T-helper 9 cell (primary cell): ENCODE data around the gene UQCRFS1.
"Not testable (repeated sequence)": the region's sequence is repeated elsewhere in the genome, so short reads cannot be mapped to it uniquely, and the experiment has no call there.

ENCODE experiments used
- DNase-seq: peaks from one replicate; pipeline ENCODE4 v3.0.0-alpha.2; 2020
- total RNA-seq, 2 donors: gene quantifications; one replicate each; lab custom pipeline; 2026; lab: John Stamatoyannopoulos, UW

Gene UQCRFS1
- 51.9 to 63.0 reads per million in 2 donors for total RNA-seq

- peak; percentile 91 for DNase-seq
Observed at GRCh38 chr19:29212648-29213573, at the start of gene UQCRFS1. TSS of gene UQCRFS1 (minus strand) at chr19:29213151. CDS start at chr19:29213118, 33 bp downstream.

- DNase-seq, result no peak
Observed at GRCh38 chr19:29262085-29262484, 49.1 kb upstream of the UQCRFS1 start.

DNA sequence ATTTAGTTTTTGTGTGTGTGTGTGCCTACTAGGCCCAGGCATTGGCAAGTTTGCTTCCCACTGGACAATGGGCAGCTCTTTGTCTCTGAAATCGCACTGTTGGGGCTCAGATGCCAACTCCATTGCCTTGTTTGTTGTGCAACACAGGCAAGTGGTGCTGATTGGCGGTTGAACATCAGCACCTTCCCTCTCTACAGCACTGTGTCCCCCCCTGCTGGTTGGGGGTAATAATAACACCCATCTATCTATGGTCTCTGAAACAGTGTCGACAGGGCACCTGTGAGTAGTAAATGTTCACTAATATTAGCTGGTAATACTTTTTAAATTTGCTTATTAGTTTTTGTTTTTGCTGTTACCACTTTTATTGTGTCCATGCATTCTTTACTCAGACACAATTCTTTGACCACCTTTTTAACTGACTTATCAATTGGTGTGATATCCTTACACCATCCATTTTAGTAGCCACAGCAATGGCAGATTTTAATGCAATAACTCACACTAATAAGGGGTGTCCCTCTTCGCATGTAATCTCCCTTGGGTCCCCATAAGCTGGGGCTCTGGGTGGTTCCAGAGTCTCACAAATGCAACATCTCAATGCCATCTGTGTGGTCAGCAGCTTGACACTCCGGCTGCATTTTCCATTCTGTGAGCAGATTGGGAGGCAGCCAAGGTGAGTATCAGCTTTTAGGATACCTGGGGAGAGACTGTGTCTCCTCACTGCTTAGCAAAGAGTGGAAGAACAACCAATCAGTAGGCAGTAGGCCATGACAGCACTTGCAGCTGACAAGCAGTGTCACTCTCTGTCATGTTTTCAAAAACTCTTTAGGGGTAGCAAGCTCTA, 47.7 kb upstream of the UQCRFS1 start:
- no peak for DNase-seq

- DNase-seq, result no peak
Observed at GRCh38 chr19:29259867-29260281, 46.9 kb upstream of the UQCRFS1 start.

- no peak for DNase-seq
Observed at GRCh38 chr19:29259153-29259552, 46.2 kb upstream of the UQCRFS1 start.

GRCh38 chr19:29256516-29256915, 43.6 kb upstream of the UQCRFS1 start:
- no peak for DNase-seq

DNA sequence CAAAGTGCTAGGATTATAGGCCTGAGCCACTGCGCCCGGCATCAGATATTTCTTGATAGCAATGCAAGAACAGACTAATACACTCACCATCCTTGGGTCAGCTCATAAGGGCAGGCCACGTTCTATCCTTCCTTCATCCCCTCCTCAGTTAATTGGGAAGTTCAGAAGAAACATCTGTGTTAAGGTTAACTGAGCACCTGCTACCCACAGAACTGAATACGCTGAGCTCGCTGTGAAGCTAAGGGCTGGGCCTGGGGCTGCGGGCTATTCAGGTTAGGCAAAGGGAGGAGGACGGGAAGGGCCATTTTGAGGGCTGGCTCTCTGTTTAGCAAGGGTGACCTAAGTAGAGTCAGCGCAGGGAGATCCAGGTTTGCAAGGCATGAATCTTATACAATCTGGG, 43.0 kb upstream of the UQCRFS1 start:
- no peak for DNase-seq

DNA sequence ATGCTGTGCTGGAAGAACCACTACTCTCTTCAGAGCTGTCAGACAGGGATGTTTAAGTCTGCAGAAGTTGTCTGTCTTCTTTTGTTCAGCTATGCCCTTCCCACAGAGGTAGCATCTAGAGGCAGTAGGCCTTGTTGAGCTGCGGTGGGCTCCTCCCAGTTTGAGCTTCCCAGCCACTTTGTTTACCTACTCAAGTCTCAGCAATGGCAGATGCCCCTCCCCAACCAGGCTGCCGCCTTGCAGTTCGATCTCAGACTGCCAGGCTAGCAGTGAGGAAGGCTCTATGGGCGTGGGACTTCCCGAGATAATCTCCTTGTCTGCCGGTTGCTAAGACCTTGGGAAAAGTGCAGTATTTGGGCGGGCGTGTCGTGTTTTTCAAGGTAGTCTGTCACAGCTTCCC, 42.1 kb upstream of the UQCRFS1 start:
- DNase-seq, result no peak

- not testable (repeated sequence) for DNase-seq
Observed at GRCh38 chr19:29249798-29250197, 36.8 kb upstream of the UQCRFS1 start.

DNA sequence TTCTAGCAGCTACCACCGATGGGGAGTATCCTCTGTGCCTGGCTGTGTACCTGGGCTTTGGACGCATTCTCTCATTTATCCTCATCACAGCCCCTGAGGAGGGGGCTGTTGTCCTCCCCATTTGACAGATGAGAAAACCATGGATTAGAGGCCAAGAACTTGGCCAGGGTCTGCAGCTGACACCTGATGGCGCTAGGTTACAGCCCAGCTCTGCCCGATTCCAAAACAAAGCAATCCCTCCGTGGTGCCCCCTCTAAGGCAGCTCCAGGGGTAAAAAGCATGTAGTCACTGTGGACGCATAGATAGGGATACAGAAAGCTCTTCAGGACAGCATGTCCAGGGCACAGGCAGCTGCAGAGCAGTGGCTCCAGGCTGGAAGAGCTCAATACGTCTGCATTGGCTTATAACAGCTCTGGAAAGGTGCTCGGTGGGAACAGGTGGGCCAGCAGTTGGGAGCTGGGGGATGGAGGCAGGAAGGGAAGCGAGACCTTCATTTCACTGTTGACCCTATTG, 35.4 kb upstream of the UQCRFS1 start:
- no peak for DNase-seq

DNA sequence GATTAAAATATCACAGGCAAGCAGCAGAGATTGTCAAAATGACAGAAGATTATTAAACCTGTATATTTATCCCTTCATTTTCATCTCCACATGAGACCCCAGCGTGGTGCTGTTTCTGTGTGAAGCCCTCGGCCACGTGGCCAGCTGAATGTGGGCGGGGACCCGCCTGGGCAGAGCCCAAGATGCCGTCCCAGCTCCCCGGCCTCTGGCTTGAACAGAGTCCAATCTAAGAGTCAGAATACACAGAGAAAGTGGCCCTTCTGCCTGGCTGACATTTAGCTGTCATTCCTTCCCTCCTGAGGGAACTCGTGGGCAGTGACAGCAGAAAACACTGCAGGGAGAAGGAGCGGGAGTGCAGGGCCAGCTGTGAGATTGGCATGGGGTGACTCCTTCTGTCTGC, 34.9 kb upstream of the UQCRFS1 start:
- DNase-seq, result no peak

DNA sequence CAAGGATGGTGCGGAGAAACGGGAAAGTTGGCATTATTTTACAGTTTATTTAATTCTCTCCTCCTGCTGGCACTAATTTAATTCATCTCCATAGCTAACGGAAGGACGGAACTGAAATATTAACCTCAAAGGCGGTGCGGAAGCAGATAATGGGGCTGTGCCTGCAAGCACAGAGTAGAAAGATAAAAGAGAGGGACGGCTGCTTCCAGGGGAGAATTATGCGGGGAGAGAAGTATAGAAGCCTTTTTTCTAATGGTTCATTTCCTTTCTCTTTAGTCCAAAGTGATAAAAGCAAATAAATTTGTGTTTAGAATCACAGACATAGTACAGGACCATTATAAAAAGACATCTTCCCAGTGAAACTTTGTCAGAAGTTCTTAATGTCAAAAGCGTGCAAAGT, 34.5 kb upstream of the UQCRFS1 start:
- no peak for DNase-seq

- DNase-seq, result no peak
Observed at GRCh38 chr19:29247051-29247450, 34.1 kb upstream of the UQCRFS1 start.

GRCh38 chr19:29245215-29245614, 32.3 kb upstream of the UQCRFS1 start:
- no peak for DNase-seq

- DNase-seq, result no peak
Observed at GRCh38 chr19:29241324-29241723, 28.4 kb upstream of the UQCRFS1 start.

- no peak for DNase-seq
Observed at GRCh38 chr19:29239213-29239776, 26.3 kb upstream of the UQCRFS1 start.

- DNase-seq, result no peak
Observed at GRCh38 chr19:29233591-29233990, 20.6 kb upstream of the UQCRFS1 start.

- no peak for DNase-seq
Observed at GRCh38 chr19:29232315-29232852, 19.4 kb upstream of the UQCRFS1 start.

- not testable (repeated sequence) for DNase-seq
Observed at GRCh38 chr19:29231306-29231705, 18.4 kb upstream of the UQCRFS1 start.

DNA sequence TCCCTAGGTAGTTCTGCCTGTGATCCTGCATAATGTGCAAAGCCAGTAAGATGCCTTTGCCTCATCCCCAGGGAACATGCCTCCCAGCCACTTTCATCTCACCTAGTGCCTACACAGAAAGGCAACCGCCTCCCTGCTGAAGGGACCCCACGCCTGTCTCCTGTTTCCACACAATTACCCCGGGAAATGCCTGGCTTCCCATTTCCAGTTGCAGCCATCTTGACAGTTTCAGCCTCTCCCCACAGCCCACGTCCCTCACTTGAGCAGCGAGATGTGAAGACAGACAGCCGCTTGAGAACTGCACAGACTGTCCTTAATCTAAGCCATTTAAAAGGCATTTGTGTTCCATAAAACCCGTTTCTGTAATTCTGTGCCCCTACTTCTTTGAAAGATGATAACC, 4.7 kb upstream of the UQCRFS1 start:
- no peak for DNase-seq

DNA sequence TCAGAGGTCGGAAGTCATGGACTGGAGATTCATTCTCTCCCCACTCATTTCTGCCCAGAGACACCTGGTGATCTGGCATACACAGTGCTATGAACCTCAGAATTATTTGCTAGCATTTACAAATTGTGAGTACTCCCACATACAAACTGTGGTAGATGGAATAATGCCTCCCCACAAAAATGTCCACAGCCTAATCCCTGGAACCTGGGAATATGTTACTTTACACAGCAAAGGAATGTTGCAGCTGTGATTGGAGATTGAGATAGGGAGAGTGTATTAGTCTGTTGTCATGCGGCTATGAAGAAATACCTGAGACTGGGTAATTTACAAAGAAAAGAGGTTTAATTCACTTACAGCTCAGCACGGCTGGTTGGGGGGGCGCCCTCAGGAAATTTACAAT, 3.1 kb upstream of the UQCRFS1 start:
- no peak for DNase-seq

DNA sequence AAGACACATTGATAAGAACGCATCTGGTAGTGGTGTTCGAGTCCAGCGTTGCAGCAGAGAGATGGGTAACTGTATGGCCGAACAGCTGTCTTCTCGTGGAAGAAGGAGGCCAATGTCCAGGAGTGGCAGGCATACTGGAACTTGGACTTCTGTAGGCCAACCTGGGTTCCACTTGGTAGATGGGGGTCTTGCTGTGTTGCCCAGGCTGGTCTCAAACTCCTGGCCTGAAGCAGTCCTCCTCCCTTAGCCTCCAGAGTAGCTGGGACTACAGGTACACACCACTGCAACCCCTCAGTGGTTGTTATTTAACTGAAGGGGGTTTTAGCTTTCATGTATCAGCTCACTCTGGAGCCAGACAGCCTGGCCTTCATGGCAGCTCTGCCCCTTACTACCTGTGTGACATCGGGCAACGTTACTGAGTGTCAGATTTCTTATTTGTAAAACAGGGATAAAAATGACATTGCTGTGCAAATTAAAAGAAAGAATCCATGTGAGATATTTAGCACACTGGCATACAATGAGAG, 2.4 kb upstream of the UQCRFS1 start:
- DNase-seq, result no peak

GRCh38 chr19:29214411-29214810, 1.5 kb upstream of the UQCRFS1 start:
- DNase-seq, result no peak
